NCI-H128 (cell line): ENCODE results near the gene ABCF2.

Source experiments
- DNase-seq: peaks from one replicate; lab custom pipeline; 2025; ENCODE audit not compliant: unreplicated experiment; lab: John Stamatoyannopoulos, UW

Gene ABCF2

DNA sequence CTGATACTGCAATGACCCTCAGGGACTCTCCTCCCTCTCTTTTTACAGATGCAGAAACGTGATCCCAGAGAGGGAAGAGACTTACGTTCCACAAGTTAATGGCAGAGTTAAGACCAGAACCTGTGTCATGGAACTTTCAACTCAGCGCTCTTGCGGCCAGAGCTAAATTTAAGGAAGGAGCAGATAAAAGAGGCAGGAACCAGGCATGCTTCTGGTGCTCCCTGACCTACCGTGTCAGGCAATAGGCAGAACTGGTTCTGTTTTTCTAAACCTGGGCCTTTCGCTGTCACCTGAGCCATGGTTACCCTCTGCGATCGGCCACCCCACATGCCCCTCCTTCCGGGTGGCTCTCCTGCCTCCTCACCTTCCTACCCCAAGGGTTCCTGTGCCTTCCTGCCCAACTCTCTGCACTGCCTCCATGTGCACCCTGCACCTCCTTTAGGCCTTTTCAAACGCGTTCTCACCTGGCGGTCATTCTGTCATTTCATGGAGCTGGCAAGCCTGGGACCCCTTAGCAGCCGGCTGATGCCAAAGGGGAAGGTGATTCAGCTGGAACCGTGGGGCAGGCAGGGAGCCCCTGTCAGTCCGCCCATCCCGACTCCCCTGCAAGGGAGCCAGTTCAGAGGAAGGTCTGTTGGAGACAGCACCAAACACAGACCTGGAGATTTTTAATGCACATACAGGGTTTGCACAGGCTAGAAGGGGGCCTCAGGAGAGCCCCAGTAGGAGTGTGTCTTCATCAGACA, 51.8 kb downstream of the ABCF2 start:
- DNase-seq, result no peak

DNA sequence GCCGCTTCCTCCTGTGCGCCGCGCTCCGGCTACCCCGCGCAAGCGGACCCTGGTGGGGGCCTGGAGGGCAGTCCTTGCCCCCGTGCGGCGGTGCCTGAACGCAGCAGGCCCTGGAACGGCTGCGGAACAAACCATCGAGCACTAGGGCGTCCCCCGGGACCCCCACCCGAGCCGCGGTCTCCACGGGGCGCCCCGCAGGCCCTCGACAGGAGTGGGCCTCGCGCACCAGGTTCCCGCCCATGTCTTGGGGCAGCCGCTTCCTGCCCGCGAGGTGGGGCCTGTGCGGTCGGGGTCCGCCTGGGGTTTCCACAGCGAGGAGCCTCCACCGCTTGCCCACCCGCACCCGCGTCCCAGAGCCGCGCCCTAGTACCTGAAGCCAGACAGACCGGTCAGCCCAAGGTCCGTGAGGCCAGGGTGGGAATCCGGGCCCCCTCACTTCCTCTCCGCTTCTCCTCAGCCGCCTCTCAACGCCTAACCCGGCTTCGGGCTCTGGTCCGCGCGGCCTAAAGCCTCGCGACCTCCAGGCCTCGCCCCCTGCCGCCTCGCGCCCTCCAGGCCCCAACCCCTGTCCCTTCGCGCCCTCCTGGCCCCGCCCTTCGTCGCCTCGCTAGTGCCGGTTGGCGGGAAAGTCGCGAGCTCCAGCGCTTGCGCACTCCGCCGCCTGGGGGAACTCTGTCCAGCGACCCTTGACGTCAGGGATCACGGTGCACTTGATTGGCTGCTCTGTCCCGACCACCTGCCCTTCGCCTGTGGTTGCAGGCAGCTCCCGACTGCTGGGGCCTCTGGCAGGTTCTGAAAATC, 52.6 kb downstream of the ABCF2 start:
- DNase-seq, result no peak

DNA sequence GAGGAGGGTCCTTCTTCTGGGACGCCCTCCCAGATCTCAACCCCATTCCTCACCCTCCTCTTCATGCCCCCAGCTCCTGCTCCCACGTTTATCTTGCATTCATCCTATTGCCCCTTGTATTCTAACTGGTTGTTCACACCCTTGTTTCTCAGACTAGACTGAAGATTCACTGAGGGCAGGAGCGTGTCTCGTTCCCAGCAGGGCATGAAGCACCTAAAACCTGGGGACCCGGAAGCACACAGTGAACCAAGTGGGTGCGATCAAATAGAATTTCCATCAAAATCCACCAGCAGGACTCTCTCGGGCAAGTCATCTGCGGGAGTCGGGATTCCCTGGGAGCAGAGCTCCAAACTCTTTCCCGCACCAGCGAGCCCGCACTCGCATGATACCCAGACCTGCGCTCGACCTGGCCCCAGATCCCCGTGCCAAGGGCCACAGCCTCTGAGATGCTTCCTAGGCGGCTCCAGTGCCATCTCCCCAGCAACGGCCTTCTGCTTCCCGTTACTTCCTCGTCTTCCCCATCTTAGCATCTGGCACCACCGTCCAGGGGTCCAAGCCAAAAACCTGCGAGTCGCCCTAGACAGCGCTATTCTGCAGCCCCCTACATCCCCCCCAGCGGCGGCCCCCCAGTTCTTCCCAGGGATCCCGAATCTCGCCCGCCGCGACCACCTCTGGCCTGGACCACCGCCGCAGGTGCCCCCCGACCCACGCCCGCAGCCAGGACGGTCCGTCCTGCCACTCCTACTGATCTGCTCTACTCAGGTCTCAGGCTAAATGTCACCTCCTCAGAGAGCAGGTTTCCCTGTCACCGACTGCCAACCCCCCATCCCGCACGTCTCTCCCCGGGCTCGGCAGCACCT, 53.4 kb downstream of the ABCF2 start:
- no peak for DNase-seq

DNA sequence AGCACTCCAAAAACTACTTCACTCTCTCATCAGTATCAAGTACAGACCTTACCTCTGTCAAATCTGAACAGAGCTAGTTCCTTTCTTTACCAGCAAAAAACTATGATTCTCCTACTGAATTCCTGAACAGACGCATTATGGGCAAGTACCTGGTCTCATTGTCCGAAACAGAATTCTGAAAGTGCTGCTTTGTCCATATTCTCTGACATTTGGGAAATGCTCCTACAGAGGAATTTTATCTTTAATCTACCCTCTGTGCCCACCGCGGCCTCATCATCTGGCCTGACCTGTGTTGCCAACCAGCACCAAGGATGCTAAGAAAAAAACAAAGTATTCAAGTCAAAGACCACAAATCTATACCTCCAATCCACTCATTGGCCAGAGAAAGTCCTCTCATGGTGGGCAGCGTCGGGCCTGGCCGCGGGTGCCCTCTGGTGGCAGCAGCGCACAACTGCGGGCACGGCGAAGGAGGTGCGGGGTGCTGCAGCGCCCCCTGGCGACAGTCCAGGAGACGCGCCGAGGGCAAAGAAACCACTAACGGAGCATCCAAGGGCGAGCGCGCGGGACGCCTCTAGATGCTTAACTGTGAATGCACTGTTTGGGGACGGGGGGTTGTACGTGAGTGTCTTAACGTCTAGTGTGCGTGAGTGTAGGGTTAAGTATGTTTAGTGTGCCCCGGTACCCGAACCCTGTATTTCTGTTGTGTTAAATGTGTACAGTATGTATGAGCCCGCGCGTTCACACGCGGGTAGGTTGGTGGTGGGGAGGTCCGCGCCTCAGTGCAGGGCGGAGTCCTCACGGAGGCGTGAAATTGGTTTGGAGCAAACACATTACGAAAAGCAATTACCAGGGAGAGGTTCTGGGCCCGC, 54.5 kb downstream of the ABCF2 start:
- peak; percentile 23 for DNase-seq

DNA sequence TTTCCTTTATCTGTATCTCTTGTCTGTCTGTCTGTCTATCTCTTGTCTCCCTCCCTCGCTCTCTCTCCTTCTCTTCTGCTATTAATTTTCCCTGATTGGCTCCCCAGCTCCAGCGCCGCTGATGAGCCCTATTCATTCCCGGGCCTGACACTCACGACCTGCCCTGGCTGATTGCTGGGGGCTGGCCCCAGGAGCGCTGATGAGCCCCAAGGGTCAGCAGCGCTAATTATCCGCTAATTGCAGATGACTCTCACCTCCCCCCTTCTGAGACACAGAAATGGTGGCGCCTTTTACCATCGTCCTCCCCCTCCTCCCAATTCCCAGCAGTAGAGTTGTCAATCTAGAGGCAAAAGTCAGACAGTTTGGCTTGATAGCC, 58.2 kb downstream of the ABCF2 start:
- no peak for DNase-seq

GRCh38 chr7:151168003-151168786, 58.8 kb downstream of the ABCF2 start:
- DNase-seq, result no peak

DNA sequence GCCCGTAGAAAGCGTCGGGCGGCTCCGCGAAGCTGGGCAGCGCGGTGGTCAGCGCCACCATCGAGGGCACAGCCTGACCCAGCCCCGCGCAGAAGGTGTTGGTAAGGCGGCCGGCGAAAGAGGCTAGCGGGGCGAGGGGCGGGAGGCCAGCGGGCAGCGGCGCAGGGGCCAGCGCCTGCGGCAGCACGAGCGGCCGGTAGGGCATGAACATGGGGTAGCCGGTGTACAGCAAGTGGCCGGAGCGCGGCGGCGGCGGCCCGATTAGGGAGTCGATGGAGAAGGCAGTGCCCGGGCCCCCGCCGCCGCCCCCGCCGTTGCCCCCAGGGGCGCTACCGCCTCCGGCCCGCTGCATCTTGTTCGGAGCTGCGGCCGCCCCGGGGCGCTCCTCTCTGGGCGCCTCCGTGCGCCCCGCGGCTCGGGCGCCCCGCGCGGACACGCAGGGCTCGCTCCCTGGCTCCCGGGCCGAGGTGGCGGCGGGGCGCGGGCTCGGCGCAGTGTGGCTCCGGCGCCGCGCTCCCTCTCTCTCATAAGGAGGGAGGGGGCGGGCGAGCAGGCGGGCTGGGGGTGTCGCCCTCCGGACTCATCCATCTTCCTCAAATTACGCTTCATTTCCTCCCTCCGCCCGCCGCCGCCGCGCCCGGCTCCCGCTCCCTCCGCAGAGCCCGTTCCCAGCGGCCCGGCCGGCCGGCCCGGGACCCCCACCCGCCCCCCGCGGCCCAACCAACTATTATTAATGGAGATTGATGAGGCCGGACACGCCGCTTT, 59.6 kb downstream of the ABCF2 start, which contains the start of gene GBX1:
TSS of gene GBX1 (minus strand) at position 498 of the 765 bp plus-strand sequence. CDS start at position 352, 146 bp downstream.
- no peak for DNase-seq

DNA sequence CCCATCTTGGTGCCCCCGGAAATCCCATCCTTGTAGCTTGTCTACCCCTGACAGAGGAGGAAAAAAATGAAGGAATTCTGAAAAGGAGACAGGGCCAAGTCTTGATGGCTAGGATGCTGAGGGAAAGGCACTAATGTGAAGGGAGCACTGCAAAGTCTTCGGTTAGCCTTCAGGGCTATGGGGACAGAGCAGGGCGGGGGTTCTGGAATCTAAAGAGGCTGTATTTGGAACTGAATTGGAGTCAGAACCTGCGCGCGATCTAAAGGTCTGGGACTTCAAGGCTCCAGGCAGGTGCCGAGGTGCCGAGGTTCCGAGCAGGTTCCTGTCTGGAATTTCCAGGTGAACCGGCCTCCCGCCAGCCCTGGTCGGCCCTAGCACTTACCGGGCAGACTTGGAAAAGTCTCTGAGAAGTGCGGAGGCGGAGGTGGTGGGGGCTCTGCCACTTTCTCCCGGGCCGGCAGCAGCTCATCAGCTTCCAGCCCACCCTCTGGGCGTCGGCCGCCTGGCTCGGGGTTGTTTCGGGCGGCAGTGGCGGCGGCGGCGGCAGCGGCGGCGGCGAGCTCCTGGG, 60.3 kb downstream of the ABCF2 start:
- DNase-seq, result no peak
